Ascending aorta (tissue), 2 donors: Measurements from ENCODE around the gene RBKS. TPM values are rescaled to one million over a fixed set of nuclear protein-coding genes. Genes with fewer than 3 reads are reported as not detected.

Source experiments
- DNase-seq, 2 donors: peaks; one replicate each; pipeline ENCODE4 v3.0.0-alpha.2; 2019; ENCODE audit warnings: low spot score in 2 of 2
- H3K27ac ChIP-seq, 2 donors: fragments of 200-600 bp; sonication (generic); one replicate each; pipeline ENCODE4 v1.5.1; 2016 to 2017; ENCODE audit warnings: mild to moderate bottlenecking in 1 of 2
- H3K27me3 ChIP-seq: fragments of 200-600 bp; sonication (generic); one replicate; pipeline ENCODE4 v1.5.1; 2017
- H3K36me3 ChIP-seq, 2 donors: fragments of 200-600 bp; sonication (generic); one replicate each; pipeline ENCODE4 v1.5.1; 2016
- H3K4me1 ChIP-seq, 2 donors: fragments of 200-600 bp; sonication (generic); one replicate each; pipeline ENCODE4 v1.5.1; 2016 to 2017; ENCODE audit warnings: mild to moderate bottlenecking in 1 of 2
- H3K4me3 ChIP-seq, 2 donors: fragments of 200-600 bp; sonication (generic); one replicate each; pipeline ENCODE4 v1.5.1; 2016 to 2017; ENCODE audit warnings: mild to moderate bottlenecking in 1 of 2
- H3K9me3 ChIP-seq, 2 donors: fragments of 200-600 bp; sonication (generic); one replicate each; pipeline ENCODE4 v1.5.1; 2016
- intact Hi-C: fragments of 100-400 bp; cut with DNase I; formaldehyde crosslinking; loops from one replicate; pipeline ENCODE4 v1.15.1; 2023
- total RNA-seq: library from RNA; depleted of rRNA; stranded (reverse); fragments of >200 nt; gene quantifications from one replicate; pipeline ENCODE4 v1.1.0, GENCODE V29; 2016
- TF ChIP-seq, protein P1 (sequence below), 3 experiments: fragments of 200-600 bp in 2 of 3; fragments of 450-650 bp in 1 of 3; sonication (generic) in 2 of 3; IDR thresholded peaks; one replicate each; pipeline ENCODE4 v1.5.1; 2016 to 2019; ENCODE audit warnings: antibody characterized with exemption in 3 of 3, mild to moderate bottlenecking in 1 of 3, moderate library complexity in 1 of 3

The RBKS gene
- total RNA-seq, 1 donor from 2014 or later = not detected

DNA sequence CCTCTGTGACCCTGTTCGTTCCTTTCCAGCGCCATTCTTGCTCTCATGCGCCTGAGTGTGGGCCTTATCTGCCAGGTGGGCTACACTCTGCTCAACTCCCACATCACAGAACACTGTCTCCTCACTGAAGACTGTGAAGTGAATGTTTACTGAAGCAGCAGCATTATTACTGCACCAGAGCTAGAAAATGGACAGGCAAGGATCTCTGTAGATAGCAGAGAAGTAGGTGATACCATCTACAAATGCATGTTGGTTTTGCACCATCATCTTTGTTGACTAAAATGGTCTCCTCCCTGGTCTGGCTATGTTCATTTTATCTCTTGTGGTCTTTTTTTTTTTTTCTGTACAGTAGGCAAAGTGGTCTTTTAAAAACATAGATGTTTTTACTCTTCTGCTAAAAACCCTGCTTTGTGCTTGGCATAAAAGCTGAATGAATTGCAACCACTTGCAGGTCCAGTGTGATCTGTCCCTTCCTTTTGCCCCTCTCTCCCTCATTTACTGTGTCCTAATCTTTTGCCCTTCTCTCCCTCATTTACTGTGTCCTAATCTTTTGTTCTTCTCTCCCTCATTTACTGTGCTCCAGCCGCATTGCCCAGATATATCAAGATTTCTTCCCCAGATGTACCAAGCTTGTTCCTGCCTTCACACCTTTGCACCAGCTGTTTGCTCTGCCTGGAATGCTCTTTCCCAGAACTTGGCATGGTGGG is 35.7 kb upstream of the RBKS start:
- H3K4me1 ChIP-seq = no peaks in the 10 kb centered on the region
- TF ChIP-seq, protein P1, sequence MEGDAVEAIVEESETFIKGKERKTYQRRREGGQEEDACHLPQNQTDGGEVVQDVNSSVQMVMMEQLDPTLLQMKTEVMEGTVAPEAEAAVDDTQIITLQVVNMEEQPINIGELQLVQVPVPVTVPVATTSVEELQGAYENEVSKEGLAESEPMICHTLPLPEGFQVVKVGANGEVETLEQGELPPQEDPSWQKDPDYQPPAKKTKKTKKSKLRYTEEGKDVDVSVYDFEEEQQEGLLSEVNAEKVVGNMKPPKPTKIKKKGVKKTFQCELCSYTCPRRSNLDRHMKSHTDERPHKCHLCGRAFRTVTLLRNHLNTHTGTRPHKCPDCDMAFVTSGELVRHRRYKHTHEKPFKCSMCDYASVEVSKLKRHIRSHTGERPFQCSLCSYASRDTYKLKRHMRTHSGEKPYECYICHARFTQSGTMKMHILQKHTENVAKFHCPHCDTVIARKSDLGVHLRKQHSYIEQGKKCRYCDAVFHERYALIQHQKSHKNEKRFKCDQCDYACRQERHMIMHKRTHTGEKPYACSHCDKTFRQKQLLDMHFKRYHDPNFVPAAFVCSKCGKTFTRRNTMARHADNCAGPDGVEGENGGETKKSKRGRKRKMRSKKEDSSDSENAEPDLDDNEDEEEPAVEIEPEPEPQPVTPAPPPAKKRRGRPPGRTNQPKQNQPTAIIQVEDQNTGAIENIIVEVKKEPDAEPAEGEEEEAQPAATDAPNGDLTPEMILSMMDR (IDR thresholded peaks at IDR 0.05) = no peak
- DNase-seq = no peak
- no peaks in the 10 kb centered on the region for H3K9me3 ChIP-seq
- H3K27me3 ChIP-seq = no peaks in the 10 kb centered on the region
- intact Hi-C loops = no loop called here
- H3K36me3 ChIP-seq = peaks cover 0 to 3% of the 10 kb centered on the region in 2 donors
- no peak overlapping the region for H3K27ac ChIP-seq
- H3K4me3 ChIP-seq = no peak overlapping the region

DNA sequence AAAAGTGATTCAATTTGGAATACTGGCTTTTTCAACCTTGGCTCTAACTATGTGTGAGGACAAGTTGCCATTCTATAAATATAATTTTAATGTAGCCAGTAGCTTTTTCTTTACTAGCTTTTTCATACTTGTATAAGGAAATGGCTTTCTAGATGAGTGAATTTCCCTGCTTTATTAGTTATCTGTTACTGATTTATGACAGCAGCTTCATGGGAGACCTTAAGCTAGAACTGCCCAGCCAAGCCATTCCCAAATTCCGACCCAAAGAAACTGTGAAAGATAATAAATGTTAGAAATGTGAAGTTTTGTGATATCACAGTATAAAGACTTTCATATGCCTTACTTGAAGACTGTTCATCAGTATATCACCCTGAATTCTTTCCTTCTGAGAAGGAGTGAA is 32.7 kb upstream of the RBKS start:
- Histone ChIP-seq H3K36me3 (no peaks in the 10 kb centered on the region), H3K27ac (no peak overlapping the region), H3K4me1 (no peaks in the 10 kb centered on the region), H3K9me3 (no peaks in the 10 kb centered on the region), H3K27me3 (no peaks in the 10 kb centered on the region), H3K4me3 (no peak overlapping the region)
- TF ChIP-seq, protein P1 (IDR thresholded peaks at IDR 0.05) = no peak
- no peak for DNase-seq
- intact Hi-C loops = no loop called here

DNA sequence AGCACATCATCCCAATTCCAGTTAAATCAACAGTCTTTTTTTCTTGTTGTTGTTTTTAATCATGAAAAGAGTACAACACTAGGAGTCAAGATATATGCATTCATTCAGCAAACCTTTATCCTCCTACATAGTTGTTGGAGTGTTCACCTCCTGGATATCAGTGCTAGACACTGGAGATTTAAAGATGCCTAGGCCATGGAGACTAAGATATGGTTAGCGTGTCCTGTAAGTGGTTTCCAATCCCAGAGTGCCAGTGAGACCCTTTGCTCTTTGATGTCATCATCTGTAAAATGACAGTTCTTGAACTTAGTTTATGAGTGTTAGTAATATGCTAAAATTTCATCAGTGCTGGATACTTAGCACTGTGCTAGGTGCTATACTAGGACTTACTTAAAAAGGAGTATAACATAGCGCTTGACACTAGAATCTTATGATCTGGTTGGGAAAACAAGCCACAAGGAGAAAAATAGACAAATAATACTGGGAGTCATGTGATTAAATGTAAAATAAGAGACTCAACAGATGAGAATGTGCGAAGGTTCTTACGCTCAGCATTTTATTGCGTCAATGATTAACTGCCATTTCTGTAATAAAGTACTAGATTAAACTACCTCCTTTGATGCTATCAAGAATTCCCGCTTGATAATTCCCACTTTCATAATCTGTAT is 31.8 kb upstream of the RBKS start:
- H3K9me3 ChIP-seq = no peaks in the 10 kb centered on the region
- no peak overlapping the region for H3K4me3 ChIP-seq
- TF ChIP-seq, protein P1 (IDR thresholded peaks at IDR 0.05) = no peak
- H3K36me3 ChIP-seq = no peaks in the 10 kb centered on the region
- H3K4me1 ChIP-seq = no peaks in the 10 kb centered on the region
- no peak overlapping the region for H3K27ac ChIP-seq
- no peaks in the 10 kb centered on the region for H3K27me3 ChIP-seq
- no peak for DNase-seq
- intact Hi-C loops = no loop called here

DNA sequence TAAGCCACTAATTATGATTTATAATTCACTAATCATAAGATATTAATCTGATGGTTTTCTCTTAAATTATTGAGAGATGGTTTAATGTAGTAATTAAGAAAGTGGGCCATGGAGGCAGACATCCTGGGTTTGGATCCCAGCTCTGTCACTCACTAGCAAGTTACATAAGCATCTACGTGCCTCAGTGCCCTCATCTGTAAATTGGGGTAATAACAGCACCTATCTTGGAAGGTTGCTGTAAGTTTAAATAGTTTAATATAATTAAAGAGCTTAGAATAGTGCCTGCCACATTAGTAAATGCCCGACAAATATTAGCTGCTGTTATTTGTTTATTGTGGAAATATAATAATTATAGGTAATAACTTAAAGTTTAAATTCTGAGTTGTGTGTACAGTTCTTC is 31.2 kb upstream of the RBKS start:
- Histone ChIP-seq H3K36me3 (no peaks in the 10 kb centered on the region), H3K27ac (no peak overlapping the region), H3K27me3 (no peaks in the 10 kb centered on the region), H3K4me1 (no peaks in the 10 kb centered on the region), H3K9me3 (no peaks in the 10 kb centered on the region), H3K4me3 (no peak overlapping the region)
- TF ChIP-seq, protein P1 (IDR thresholded peaks at IDR 0.05) = no peak
- intact Hi-C loops = no loop called here
- DNase-seq = no peak

DNA sequence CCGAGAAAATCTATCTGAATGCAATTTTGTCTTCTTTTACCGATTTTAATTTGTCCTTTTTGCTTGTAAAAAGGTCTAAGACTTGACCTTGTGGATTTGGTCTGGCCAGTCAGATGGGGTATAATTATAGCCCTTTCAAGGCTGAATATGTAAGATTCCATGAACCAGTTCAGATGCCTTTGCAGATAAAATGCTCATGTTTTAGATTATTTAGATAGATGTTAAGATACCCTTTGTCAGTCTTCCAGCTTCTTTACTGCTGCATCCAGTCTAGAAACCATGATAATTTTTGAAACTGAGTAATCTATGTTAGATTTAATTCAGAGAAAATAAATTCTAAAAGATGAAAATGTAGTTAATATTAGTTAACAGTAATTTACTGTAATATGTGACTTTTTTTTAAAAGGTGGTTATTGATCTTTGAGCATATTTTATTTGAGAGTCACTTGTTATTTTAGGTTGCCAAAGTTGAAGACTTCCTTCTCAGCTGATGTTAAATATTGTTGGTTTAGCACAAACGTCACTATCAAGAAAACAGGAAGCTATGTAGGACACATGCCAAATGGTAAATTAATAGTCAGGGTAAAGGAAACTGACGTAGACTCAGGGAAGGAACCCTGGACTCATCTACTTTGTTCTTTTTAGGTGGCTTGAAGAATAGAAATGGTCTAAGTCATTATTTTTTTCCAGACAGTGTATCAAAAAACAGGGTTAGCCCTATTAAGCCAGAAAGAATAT is 30.1 kb upstream of the RBKS start:
- H3K4me1 ChIP-seq = no peaks in the 10 kb centered on the region
- H3K27ac ChIP-seq = peak overlapping the region; percentile 10 to 46

More for the DNA sequence above, 30.1 kb upstream of the RBKS start:
- H3K36me3 ChIP-seq = no peaks in the 10 kb centered on the region
- H3K9me3 ChIP-seq = no peaks in the 10 kb centered on the region
- intact Hi-C loops = no loop called here
- no peak for DNase-seq
- no peak overlapping the region for H3K4me3 ChIP-seq
- TF ChIP-seq, protein P1 (IDR thresholded peaks at IDR 0.05) = no peak
- no peaks in the 10 kb centered on the region for H3K27me3 ChIP-seq
